GM23338 (cell line): ENCODE results near the gene GTF3C1.

Experiments
- CREB1 ChIP-seq: fragments of 250-450 bp; sonication (Bioruptor Pico); IDR thresholded peaks from 2 replicates; pipeline ENCODE4 v1.5.0; 2020; ENCODE audit warnings: low read depth, mild to moderate bottlenecking, moderate library complexity
- CTCF ChIP-seq, 2 experiments: fragments of 200-600 bp in 1 of 2; sonication (generic) in 1 of 2; conservative IDR thresholded peaks; 2 replicates each; pipeline versions ENCODE4 v1.5.1 to v1.6.1; 2016 to 2017; ENCODE audit warnings: antibody characterized with exemption in 2 of 2, low read depth in 2 of 2, mild to moderate bottlenecking in 2 of 2, moderate library complexity in 1 of 2
- EZH2 ChIP-seq: fragments of 200-600 bp; sonication (generic); IDR thresholded peaks from one replicate; pipeline ENCODE4 v1.8.0; 2017; ENCODE audit warnings: antibody characterized with exemption, mild to moderate bottlenecking, low read depth; ENCODE audit not compliant: unreplicated experiment
- EZH2phosphoT487 ChIP-seq: fragments of 200-600 bp; sonication (generic); IDR thresholded peaks from one replicate; pipeline ENCODE4 v1.8.1; 2018; ENCODE audit warnings: antibody characterized with exemption; ENCODE audit not compliant: unreplicated experiment
- JUNB ChIP-seq: IDR thresholded peaks from one replicate; pipeline ENCODE4 v1.6.1; 2016; ENCODE audit warnings: antibody characterized with exemption; ENCODE audit not compliant: unreplicated experiment
- POLR2AphosphoS5 ChIP-seq: IDR thresholded peaks from 2 replicates; pipeline ENCODE4 v1.6.1; 2016; ENCODE audit warnings: antibody characterized with exemption, low read depth
- REST ChIP-seq: IDR thresholded peaks from one replicate; pipeline ENCODE4 v1.6.1; 2018; ENCODE audit warnings: antibody characterized with exemption; ENCODE audit not compliant: unreplicated experiment
- ZNF114 ChIP-seq: fragments of 250-450 bp; sonication (Bioruptor Pico); IDR thresholded peaks from 2 replicates; pipeline ENCODE4 v1.5.0; 2020; ENCODE audit warnings: mild to moderate bottlenecking, moderate library complexity
- ZNF331 ChIP-seq: fragments of 250-450 bp; sonication (Bioruptor Pico); IDR thresholded peaks from 2 replicates; pipeline ENCODE4 v1.5.0; 2020; ENCODE audit warnings: low read depth, mild to moderate bottlenecking, moderate library complexity
- TF ChIP-seq, protein P1 (sequence below): IDR thresholded peaks from 2 replicates; pipeline ENCODE4 v1.6.1; 2016; ENCODE audit warnings: antibody characterized with exemption

DNA sequence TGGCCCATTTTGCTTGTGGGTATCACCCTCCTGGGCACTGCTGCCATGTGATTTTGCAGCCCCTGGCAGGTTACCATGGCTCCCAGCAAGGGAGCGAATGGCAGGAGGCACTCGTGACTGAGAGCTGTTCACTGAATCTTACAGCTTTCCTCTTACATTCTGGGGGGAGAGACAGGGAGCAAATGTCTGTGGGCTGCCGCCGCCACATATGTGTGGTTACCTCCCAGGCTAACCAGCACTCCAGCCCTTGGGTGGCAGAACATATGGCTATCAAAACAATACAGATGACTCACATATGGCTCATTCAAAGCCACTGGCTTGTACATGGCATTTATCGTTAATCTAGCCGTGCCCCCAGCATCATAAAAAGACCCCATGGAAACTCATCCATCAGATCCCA, 19.8 kb downstream of the GTF3C1 start:
- TF ChIP-seq CTCF (conservative IDR thresholded peaks at IDR 0.05; ENCODE audit: low read depth in 2 of 2) = no peak
- no peak for TF ChIP-seq CREB1 (CRISPR knock-in tag)
- TF ChIP-seq EZH2phosphoT487 = no peak
- no peak for TF ChIP-seq POLR2AphosphoS5
- TF ChIP-seq, protein P1, sequence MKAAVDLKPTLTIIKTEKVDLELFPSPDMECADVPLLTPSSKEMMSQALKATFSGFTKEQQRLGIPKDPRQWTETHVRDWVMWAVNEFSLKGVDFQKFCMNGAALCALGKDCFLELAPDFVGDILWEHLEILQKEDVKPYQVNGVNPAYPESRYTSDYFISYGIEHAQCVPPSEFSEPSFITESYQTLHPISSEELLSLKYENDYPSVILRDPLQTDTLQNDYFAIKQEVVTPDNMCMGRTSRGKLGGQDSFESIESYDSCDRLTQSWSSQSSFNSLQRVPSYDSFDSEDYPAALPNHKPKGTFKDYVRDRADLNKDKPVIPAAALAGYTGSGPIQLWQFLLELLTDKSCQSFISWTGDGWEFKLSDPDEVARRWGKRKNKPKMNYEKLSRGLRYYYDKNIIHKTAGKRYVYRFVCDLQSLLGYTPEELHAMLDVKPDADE = no peak
- no peak for TF ChIP-seq REST
- TF ChIP-seq EZH2 = no peak
- no peak for TF ChIP-seq ZNF331 (CRISPR knock-in tag)
- no peak for TF ChIP-seq JUNB
- TF ChIP-seq ZNF114 = no peak
